ENCODE data around the gene KRT86.
A peak's percentile ranks its signal among the peaks of the same experiment; 100 is the strongest.
"Not testable (repeated sequence)": the region's sequence is repeated elsewhere in the genome, so short reads cannot be mapped to it uniquely, and the experiment has no call there.

Gene KRT86

GRCh38 chr12:52333321-52333720 lies 58.9 kb downstream of the KRT86 start:
- DNase-seq (ENCODE audit: low read depth in 3 of 3, low spot score in 1 of 3) = no peak

GRCh38 chr12:52334185-52334584 lies 59.7 kb downstream of the KRT86 start:
- no peak for DNase-seq (ENCODE audit: low read depth in 3 of 3, low spot score in 1 of 3)

DNA sequence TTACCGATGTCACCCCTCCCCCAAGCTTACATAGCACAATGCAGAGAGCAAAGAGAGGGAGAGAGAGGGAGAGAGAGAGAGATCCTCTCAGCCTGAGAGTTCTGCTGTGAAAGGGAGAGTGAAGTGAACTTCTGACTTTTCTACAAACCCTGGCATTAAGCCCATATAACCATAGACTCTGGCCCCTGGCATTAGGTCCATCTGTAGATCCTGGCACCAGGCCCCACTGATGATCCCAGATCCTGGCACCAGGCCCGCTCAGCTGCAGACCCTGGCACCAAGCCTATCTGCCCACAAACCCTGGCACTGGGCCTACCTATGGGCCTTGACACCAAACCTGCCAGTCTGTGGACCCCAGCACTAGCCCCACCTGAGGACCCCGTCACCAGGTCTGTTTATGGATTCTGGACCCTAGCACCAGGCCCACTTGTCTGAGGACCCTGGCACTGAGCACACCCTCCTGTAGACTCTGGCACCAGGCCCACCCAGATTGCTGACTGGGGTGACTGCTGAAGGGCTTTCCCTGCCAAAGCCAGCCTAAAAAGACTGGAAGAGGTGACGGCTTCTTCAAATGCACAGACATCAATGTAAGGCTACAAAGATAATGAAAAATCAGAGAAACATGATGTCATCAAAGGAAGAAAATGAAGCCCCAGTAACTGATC lies 61.3 kb downstream of the KRT86 start:
- DNase-seq (ENCODE audit: low read depth in 3 of 3, low spot score in 1 of 3) = no peak

GRCh38 chr12:52336641-52337040 lies 62.2 kb downstream of the KRT86 start:
- DNase-seq (ENCODE audit: low read depth in 3 of 3, low spot score in 1 of 3) = no peak

DNA sequence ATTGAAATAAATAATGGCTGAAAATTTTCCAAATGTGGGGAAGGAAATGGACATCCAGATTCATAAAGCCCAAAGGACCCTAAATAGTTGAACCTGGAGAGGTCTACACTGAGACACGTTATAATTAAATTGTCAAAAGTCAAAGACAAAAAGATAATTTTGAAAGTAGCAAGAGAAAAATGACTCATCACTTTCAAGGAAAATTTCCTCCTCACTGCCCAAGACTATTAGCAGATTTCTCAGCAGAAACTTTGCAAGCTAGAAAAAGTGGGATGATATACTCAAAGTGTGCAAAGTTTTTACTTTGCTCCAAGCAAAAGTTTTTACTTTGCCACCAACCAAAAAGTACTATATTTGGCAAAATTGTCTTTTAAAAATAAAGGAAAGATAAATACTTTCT lies 62.6 kb downstream of the KRT86 start:
- DNase-seq (ENCODE audit: low read depth in 3 of 3, low spot score in 1 of 3) = no peak

DNA sequence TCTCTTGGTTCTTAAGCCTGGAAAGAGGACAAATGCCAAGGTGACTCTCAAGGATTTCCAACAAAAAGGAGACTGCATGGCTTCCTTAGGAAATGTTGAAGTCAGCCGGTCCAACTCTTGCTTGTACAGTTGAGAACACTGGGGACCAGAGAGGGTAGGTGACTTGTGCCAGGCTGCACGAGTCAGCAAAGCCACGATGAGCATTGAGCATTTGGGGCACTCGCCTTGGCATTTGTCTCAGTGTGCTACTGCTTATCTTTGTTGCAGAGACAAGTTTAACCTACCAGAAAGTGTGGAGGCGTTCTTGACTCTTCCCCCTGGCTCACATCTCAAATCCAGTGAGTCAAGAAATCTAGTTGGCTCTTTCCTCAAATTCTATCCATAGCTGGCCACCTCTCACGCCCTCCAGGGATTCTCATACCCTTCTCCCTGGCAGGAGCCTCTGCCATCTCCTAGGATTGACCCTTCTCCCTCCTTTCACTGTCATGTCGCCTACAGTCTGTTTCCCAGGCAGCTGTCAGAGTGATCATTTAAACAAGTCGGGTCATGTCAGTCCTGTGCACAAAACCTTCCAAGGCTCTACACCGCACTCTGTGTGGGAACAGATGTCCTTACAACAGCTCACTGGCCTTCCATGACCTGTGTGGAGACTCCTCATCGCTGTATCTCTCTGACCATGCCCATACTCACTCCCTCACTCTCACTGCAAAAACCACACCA lies 64.0 kb downstream of the KRT86 start:
- no peak for DNase-seq (ENCODE audit: low read depth in 3 of 3, low spot score in 1 of 3)

DNA sequence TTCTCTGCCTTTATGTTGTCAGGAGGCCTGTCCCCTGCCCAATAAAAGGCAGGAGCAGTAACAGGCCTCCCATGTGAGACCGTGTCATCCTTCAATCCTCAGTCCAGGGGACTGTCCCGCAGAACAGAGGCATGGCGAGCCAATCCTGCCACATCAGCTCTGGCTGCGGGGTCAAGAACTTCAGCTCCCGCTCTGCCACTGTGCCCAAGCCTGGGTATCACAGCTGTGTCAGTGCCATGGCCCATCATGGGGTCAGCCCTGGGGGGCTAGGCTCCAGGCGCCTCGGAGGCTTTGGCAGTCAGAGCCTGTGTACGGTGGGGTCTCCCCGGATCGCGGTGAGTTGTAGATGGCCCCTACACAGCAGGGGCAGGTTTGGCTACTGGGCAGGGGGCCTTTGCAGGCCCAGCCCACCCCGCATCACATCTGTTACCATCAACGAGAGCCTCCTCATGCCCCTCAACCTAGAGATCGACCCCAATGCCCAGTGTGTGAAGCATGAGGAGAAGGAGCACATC lies 66.7 kb downstream of the KRT86 start:
- no peak for DNase-seq (ENCODE audit: low read depth in 3 of 3, low spot score in 1 of 3)

GRCh38 chr12:52342781-52343490 lies 68.5 kb downstream of the KRT86 start:
- no peak for DNase-seq (ENCODE audit: low read depth in 3 of 3, low spot score in 1 of 3)

DNA sequence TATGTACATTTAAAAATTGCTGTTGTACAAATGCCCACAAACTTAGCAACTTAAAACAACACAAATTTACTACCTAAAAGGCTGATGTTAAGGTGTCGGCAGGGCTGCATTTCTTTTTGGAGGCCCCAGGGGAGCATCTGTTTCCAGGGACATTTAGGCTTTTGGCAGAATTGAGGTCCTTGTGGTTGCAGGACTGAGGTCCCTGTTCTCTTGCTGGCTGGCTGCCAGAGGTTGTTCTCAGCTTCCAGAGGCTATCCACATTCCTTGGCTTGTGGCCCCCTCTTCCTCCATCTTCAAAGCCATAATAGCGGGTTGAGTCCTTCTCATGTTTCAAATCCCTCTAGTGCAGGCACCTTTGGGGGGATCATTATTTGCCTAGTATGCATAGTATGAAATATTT lies 69.1 kb downstream of the KRT86 start:
- no peak for DNase-seq (ENCODE audit: low read depth in 3 of 3, low spot score in 1 of 3)

DNA sequence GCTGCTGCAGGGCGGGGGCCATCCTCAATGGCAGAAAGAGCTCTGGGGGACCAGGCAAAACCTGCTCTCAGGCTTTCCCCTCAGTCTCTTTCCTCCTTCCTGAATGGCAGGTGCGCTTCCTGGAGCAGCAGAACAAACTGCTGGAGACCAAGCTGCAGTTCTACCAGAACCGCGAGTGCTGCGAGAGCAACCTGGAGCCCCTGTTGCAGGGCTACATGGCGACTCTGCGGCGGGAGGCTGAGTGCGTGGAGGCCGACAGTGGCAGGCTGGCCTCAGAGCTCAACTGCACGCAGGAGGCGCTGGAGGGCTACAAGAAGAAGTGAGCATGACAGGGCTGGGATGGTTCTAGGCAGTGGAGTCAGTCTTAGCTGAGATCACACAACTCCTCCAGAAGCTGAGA lies 69.7 kb downstream of the KRT86 start:
- DNase-seq (ENCODE audit: low read depth in 3 of 3, low spot score in 1 of 3) = no peak

DNA sequence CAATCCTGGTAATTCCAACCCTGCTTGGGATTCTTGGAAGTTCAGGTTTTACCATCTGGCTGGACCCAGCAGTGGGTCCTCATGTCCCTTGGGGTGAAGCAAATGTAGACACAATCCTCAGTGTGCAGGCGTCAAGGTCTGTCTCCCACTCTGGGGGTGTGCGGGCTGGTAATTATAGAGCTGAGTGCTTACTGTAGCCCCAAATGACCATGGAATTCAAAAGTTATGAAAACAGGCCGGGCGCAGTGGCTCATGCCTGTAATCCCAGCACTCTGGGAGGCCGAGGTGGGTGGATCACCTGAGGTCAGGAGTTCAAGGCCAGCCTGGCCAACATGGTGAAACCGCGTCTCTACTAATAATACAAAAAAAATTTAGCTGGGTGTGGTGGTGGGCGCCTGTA lies 70.6 kb downstream of the KRT86 start:
- not testable (repeated sequence) for DNase-seq (ENCODE audit: low read depth in 3 of 3, low spot score in 1 of 3)

GRCh38 chr12:52346593-52346992 lies 72.1 kb downstream of the KRT86 start:
- no peak for DNase-seq (ENCODE audit: low read depth in 3 of 3, low spot score in 1 of 3)

DNA sequence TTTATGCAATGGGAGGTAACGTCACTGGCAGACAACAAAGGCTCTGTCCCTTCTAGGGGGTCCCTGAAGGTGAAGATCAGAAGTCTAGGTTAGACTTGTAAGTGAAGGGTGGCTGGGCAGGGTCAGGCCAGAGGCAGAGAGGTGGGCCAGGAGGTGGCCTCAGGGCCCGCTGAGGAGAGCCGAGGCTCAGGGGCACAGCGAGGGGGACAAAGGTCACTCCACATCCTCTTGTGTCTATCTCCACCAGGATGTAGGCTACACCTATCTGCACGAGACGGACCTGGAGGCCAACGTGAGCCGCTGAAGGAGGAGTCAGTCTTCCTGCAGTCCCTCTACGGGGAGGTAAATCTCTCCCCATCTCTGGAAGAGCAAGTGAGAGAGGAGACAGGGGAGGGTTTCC lies 72.6 kb downstream of the KRT86 start:
- no peak for DNase-seq (ENCODE audit: low read depth in 3 of 3, low spot score in 1 of 3)

DNA sequence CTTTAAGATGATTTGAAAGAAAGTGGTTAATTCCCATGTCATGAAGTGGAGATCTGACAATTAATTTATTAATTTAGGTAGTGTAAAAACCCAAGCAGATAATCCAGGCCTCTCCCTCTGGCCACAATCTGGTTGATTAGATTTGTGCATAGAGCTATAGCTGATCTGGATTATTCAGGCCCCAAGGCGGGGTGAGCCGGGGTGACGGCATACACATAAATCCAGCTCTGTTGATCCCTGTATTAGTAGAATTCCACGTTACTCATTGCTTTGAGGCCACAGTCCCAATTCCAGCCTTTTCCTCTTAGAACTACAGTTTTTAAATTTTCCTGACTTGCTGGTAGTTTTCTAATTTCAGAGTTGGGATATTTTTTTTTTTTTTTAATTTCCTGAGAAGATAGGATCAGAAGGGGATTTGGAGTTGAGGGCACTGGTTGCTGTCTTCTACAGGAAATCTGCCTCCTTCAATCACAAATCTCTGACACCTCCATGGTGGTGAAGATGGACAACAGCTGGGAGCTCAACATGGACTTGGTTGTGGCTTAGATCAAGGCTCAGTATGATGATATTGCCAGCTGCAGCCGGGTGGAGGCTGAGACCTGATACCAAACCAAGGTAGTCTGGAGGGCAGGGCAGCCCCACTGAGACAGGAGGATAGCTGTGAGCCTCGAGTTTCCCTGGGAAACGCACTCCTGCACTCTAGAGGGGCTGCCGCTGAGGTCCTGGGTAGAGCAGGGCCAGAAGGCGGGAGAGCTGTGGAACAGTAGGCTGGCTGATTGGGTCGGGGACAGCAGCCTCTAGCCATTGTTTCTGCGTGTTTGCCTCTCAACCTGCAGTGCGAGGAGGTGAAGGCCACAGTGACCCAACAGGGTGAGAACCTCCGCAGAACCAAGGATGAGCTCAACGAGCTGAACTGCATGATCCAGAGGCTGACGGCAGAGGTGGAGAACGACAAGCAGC lies 73.4 kb downstream of the KRT86 start:
- no peak for DNase-seq (ENCODE audit: low read depth in 3 of 3, low spot score in 1 of 3)

GRCh38 chr12:52349196-52349595 lies 74.8 kb downstream of the KRT86 start:
- DNase-seq (ENCODE audit: low read depth in 3 of 3, low spot score in 1 of 3) = no peak

- no peak for DNase-seq (ENCODE audit: low read depth in 3 of 3, low spot score in 1 of 3)
Observed at GRCh38 chr12:52350021-52350620, 75.7 kb downstream of the KRT86 start.

- no peak for DNase-seq (ENCODE audit: low read depth in 3 of 3, low spot score in 1 of 3)
Observed at GRCh38 chr12:52350786-52351185, 76.3 kb downstream of the KRT86 start.

DNA sequence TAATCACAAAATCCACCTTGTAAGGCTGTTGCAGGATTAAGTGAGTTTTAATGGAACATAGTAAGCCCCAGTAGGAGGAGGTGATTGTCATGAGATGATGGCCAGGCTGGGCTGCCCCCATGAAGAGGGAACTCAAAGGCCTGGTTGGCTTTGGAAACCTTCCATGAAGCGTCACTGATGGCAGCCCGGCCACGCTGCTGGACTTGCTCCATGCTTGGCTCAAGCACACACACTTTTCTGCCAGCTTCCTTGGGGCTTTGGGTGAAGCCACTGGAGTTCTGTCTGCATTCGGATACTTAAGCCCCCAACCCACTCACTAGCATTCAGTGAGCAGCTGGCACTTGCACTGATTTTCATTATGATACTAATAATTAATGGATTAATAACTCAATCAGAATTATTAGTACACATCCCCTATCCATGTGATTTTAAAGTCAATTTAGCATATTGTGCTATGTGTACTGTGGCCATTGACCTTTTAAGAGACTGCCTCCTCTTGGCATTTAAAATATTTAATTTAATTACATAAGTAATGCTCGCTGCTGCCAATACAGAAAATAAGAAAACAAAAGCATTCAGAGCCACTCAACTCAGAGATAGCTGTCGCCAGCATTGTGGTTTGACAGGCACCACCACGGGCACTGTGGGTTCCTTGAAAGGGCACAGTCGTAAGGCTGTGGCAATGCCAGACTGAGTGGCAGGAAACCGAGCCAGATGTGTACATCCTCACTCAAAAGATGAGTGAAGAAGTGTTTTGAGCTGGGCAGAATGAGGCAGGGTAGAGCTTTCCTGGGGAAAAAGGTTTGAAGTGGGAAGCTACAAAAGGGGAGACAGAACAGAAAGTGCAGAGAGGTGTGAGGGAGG lies 77.0 kb downstream of the KRT86 start:
- DNase-seq (ENCODE audit: low read depth in 3 of 3, low spot score in 1 of 3) = peak in 2 of 3 donors; percentile 8 to 24

DNA sequence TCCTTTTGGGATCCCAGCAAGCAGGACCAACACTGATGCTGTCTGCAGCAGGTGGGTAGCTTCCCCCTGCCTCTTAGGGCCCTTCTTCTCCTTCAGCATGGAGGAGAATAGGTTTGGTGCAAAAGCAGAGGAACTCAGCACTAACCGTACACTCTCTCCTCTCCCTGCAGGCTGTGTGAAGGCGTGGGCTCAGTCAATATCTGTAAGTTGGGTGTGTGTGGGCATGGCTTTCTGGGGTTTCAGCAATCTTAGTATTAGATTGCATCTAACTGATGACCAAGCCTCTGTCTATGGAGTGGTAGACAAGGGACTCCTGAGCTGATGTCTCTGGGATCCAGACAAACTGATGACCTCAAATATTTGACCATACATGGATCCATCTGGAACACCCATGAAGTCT lies 78.5 kb downstream of the KRT86 start:
- no peak for DNase-seq (ENCODE audit: low read depth in 3 of 3, low spot score in 1 of 3)

- no peak for DNase-seq (ENCODE audit: low read depth in 3 of 3, low spot score in 1 of 3)
Observed at GRCh38 chr12:52353766-52354165, 79.3 kb downstream of the KRT86 start.

Measured in stimulated activated CD4-positive, alpha-beta T cell treated with anti-CD3 and anti-CD28 coated beads, TNF-alpha, amount 100 ng/mL, for 1 hour (primary cell).